HG03025 (cell line): ENCODE results near the gene CLTB.
"Not testable (repeated sequence)": the region's sequence is repeated elsewhere in the genome, so short reads cannot be mapped to it uniquely, and the experiment has no call there.

Experiments used
- ATAC-seq: cut with Tn5 transposase; IDR thresholded peaks from one replicate; pipeline ENCODE4 v1.9.1; 2021; ENCODE audit warnings: mild to moderate bottlenecking, moderate library complexity; ENCODE audit not compliant: unreplicated experiment, low FRiP score

Gene CLTB, protein sequence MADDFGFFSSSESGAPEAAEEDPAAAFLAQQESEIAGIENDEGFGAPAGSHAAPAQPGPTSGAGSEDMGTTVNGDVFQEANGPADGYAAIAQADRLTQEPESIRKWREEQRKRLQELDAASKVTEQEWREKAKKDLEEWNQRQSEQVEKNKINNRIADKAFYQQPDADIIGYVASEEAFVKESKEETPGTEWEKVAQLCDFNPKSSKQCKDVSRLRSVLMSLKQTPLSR

DNA sequence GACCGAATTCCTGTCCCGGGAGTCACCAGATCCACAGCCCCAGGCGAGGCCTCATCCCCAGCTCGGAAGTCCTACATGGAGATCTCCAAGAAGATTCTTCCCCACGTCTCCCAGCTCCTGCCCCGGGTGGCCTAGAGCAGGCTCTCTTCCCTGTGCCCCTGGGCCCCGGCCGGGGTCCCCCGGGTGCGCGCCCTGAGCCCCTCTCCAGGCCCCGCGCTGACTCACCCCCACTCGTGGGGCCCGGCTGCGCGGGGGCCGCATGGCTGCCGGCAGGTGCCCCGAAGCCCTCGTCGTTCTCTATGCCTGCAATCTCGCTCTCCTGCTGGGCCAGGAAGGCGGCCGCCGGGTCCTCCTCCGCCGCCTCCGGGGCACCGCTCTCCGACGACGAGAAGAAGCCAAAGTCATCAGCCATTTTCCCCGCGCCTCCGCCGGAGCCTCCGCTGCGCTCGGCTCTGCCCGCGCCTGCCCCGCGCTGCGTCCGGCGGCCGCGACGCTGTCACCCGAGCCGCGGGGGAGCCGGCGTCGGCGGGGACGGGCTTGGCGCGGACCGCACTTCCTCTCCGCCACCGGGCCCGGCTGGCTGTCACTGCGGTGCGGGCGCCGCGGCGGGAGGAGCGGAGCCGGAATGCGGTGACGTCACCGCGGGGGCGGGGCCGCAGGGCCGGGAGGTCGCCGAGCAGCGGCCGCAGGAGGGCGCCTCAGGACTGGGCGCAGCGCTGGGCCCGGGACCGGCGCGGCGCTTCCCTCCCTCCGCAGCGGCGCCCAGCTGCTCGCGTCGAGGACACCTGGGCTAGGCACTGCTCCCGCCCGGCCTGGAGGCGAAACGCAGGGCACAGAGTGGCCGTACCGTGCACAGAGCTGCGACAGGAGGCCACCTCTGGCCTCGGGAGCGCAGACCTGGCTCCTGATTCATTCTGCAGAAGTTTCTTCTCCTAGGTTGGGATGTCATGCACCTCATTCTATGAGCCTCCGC is at the start of gene CLTB:
Gene CLTB, minus strand, starts transcription at position 588 of the 973 bp plus-strand sequence. Its CDS starts 176 bp downstream, at position 412.
- ATAC-seq = peak; percentile 86

DNA sequence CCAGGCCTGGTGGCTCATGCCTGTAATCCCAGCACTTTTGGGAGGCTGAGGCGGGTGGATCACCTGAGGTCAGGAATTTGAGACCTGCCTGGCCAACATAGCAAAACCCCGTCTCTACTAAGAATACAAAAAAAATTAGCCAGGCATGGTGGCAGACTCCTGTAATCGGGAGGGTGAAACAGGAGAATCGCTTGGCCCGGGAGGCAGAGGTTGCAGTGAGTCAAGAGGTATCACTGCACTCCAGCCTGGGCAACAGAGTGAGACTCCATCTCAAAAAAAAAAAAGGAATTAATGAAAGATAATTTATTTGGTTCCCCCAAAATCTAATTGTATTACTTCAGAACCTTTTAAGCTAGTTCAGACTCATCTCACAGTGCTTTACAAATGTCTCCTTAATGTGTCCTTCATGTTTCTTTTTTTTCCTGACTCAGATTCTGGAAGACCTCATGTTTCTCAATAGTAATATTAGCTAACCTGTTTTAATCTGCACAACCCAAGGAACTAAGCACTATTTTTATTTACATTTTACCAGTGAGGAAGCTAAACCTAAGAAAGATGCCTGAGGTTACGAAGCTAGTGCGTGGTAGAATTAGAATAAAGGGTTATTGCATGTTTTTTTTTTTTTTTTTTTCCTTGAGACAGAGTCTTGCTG is 46.9 kb upstream of the CLTB start:
- ATAC-seq = no peak

DNA sequence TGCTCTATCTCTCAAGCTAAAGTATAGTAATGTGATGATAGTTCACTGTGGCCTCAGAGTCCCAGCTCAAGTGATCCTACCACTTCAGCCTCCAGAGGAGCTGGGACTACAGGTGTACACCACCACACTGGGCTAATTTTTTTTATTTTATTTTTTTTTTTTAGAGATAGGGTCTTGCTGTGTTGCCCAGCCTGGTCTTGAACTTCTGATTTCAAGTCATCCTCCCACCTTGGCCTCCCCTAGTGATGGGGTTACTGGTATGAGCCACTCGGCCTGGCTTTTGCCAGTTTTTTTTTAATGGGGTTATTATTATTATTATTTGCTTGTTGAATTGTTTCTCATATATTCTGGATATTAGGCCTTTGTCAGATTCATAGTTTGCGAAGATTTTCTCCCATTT is 45.0 kb upstream of the CLTB start:
- ATAC-seq = no peak

DNA sequence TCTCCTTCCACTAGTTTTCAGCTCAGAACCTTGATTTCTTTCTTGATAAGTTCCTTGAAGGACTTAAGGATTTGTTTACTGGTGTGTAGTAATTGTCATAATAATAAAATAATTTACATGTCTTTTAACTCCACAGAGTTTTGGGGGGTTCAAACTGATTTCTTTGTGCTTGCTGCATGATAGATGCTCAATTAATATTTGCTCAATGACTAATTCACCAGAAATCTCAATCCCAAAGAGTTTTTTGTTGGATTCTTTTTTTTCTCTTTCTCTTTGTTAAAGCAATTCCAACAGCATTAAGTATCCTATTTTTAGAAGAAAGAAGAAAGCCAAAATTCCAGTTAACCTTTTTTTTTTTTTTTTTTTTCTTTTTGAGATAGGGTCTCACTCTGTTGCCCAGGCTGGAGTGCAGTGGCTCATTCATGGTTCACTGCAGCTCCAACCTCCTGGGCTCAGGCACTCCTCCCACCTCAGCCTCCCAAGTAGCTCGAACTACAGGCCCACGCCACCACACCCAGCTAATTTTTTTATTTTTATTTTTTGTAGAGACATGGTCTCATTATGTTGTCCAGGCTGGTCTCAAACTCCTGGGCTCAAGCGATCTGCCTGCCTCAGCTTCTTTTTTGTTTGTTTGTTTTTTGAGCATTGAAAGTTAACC is 42.7 kb upstream of the CLTB start:
- no peak for ATAC-seq

DNA sequence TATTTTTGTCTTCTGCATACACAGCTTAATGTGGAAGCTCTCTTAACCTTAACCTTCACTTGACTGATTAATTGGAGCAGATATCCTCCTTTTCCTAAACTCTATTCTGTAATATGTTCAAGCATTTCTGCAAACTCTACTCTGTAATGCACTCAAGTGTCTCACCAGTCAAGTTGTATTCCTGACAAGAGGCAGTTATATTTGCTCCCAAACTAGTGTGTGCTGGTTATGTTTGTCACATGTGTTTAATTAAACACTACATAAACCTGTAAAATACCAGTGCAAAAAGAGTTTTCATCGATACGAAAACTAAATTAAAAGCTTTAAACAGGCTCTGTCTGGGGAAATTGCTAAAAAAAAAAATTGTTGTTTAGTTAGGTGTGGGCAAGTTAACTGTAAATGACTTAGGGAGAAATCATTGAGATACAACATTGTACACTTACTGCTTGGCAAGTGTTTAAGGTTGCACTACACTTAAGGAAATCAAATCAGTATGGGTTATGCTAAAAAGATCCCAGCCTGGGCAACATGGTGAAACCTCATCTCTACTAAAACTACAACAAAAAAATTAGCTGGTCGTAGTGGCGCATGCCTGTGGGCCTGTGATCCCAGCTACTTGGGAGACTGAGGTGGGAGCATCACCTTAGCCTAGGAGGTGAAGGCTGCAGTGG is 38.5 kb upstream of the CLTB start:
- no peak for ATAC-seq

DNA sequence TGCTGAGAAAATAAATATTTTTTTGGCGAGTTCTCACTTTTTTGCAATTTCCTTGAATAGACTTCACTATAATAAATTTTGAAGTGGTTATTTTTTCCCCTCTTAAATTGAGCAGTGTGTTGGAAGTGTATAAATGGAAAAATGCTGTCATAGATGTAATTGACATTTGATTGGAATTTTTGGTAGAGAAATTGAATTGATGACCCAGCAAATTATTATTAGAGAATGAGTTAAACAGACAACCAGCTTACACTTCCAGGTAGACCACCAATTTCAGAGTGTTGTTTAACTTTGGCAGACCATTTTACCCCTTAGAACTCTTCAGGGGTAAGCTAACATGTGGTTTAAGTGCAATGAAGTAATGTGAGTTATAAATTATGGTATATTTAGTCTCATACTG is 33.7 kb upstream of the CLTB start:
- ATAC-seq = no peak

DNA sequence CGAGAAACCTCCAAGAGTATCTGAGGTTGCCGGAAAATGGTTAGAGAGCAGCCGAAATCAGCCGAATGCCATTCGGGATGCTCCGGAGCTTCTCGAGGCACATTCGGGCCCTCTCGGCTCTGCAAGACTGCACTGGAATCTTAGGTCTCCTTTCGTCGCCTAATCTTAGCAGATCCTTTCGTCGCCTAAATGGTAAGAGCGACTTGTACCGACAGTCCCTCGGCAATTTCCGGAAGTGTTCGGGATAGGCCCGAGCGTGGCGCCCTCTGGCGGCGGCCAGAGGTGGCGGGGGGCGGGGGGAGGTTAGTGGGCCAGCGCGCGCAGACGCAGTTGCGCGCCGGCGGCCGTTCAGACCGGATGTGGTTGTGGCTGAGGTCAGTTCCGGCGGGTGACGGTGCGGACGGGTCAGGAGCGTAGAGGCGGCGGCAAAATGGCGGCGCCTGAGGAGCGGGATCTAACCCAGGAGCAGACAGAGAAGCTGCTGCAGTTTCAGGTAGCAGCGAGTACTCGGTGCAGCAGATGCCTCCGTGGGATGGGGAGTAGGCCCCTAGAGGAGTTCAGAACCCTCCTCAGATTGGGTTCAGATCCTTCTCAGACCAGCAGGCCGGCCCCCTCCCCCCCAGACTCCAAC is 31.8 kb upstream of the CLTB start, which contains the start of gene FAF2:
Gene FAF2, plus strand, starts transcription at position 408 of the 631 bp plus-strand sequence. Its CDS starts 23 bp downstream, at position 431.
- peak; percentile 92 for ATAC-seq

DNA sequence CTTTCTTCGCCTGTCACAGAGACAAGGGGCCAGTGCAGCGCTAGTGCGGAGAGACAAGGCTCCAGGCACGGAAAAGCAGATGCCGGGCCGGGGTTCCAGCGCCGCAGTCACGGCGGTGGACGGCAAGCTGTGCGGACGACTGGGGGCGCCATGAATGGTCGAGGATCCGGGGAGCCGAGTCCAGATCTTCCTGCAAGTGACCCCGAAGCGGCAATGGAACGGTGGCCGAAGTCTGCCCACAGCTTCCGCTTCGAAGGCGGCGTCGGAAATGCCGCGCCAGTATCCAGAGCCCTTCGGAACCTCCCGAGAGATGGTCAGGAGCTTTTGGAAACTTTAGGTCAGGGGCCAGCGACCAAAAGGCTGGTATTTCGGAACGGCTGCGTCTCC is 31.2 kb upstream of the CLTB start:
- peak; percentile 35 for ATAC-seq

DNA sequence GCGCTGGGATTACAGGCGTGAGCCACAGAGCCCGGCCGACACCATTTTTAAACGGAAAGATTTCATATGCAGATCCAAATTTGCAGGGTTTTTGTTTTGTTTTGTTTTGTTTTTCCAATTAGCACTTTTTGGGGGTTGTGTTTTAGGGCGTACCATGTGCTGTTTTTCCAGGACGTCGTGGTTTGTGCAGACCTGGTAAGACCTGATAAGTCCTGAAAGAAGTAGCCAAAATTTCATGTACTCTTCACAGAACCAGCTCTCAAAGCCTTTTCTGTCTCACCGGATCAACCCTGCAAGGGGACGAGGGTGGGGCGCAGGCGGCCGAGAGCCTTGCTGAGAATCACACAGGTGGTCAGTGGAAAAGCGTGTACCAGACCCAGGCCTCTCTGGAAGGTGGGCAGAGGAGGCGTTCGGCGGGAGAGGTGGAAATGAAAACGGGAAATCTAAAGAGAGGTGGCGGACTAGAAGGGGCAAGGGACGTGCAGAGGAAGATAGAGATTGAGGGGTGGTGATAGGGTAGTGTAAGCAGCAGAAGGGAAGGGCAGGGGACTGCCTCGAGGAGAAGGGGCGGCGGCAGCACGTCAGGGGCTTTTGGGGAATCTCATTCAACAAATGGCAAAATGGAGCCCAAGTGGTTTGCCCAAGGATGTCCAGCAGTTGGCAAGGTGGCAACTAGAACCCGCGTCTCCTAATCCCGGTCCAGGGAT is 30.7 kb upstream of the CLTB start:
- ATAC-seq = no peak

DNA sequence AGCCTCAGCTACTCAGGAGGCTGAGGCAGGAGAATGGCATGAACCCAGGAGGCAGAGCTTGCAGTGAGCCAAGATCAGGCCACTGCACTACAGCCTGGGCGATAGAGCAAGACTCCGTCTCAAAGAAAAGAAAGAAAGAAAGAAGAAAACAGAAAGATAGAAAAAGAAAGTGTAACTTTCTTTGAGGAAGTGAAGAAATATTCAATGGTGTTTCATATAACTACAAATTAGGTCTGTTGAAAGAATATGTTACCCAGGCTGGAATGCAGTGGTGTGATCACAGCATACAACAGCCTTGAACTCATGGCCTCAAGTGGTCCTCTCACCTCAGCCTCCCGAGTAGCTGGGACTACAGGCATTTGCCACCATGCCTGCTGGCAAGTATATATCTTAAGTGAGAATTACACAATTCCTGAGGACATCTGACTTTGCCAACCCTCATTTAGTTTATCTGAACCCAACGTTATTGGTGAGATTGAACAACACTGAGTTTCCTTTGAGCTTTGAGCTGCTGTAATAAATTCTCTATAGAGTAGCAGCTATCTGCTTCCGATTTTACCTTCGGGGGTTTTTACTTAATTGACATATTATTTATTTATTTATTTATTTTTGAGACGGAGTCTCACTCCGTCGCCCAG is 29.8 kb upstream of the CLTB start:
- no peak for ATAC-seq

DNA sequence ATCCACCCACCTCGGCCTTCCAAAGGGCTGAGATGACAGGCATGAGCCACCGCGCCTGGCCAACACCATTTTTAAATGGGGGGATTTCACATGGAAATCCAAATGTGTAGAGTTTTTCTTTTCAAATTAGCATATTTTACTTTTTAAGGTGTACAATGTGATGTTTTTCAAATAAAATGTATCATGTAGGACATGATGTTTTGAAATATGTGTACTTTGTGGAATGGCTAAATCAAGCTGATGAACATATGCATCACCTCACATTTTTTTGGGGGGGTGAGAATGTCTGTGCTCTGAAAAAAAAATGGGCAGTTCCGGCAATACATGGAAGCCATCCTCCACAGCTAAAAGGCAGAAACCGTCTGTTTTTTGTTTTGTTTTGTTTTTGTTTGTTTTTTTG is 28.4 kb upstream of the CLTB start:
- no peak for ATAC-seq

DNA sequence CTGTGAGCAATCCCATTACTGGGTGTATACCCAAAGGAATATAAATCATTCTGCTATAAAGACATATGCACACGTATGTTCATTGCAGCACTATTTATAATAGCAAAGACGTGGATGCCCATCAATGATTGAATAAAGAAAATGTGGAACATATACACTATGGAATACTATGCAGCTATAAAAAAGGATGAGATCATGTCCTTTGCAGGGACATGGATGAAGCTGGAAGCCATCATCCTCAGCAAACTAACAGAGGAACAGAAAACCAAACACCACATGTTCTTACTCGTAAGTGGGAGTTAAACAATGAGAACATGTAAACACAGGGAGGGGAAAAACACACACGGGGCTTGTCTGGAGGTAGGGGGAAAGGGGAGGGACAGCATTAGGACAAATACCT is 26.6 kb upstream of the CLTB start:
- not testable (repeated sequence) for ATAC-seq

DNA sequence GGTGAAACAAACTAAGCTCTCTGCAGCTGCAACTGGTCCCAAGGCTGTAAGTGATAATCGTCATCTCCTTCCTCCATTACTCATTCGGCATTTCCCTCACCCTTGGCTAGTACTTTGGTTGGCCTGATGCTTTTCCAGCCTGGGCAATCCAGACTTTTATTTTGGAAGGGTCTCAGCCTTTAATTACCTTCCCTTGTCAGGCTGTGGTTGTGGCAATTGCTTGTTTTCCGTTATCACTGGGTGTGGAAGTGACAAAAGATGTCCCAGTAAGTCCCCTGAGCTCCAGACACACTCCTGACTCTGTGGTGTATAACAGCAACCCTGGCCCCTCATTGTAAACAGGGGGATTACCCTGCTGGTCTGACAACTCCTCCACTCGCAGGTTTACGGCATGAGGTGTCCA is 25.6 kb upstream of the CLTB start:
- no peak for ATAC-seq

DNA sequence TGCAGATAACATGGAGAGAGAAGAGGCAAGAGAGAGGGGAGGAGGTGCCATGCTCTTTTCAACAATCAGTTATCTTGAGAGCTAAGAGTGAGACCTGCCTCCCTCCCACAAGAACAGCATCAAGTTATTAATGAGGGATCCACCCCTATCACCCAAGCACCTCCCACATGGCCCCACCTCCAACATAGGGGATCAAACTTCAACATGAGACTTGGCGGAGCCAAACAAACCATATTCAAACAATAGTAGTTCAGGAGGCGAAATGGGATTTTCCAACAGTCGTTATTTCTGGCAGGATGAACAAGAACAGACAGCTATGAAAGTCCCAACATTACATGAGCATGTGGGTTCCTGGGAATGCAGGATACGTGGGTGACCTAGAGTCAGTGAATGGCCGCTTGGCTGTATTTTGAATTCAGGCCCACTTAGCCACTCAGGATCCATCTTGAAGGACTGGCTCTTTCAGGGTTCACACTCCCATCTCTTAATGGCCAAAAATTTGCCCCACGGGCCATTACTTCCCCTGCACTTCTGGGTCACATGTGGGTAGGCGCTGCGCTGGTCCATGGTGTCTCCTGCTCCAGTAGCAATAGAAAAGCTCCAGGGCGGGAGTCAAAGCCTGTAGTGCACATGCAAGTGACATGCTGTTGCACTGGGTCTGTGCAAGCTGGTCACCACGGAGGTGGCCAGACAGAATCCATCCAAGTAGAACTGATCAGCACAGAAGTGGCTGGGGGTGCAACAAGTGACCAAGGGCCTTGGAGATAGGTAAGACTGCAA is 24.8 kb upstream of the CLTB start:
- ATAC-seq = no peak

DNA sequence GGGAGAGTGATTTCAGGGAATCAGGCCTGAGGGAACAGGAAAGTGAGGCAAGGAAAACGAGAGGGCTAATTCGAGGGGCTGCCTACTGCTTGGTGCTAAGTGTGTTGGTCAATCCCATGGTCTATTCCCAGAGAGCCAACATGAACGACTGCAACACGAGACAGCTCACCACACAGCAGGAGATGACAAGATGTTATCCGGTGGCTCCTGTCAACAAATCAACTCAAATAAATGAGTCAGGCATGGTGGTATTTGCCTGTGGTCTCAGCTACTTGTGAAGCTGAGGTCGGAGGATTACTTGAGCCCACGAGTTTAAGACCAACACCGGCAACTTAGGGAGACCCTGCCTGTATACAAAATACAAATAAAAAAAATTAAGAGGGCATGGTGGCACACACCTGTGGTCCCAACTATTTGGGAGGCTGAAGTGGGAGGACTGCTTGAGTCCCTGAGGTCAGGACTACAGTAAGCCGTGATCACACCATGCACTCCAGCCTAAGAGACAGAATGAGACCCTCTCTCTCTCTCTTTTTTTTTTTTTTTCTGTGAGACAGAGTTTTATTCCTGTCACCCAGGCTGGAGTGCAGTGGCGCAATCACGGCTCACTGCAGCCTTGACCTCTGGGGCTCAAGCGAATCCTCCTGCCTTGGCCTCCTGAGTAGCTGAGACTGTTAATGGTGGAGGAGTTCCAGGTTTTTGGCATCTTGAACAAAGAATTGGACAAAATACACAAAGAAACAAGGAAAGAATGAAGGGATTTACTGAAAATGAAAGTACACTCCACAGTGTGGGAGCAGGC is 22.8 kb upstream of the CLTB start:
- ATAC-seq = no peak

DNA sequence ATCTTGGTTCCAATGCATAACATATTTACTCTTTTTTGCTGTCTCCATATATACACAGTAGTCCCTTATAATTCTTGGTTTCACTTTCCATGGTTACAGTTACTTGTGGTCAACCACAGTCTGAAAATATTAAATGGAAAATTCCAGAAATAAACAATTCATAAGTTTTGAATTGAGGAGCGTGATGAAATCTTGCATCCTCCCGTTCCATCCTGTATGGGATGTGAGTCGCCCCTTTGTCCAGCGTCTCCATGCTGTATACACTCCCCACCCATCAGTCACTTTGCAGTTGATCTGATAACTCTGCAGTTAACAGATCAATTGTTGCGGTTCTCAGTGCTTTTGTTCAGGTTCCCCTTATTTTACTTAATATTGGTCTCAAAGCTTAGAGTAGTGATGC is 20.3 kb upstream of the CLTB start:
- ATAC-seq = no peak

DNA sequence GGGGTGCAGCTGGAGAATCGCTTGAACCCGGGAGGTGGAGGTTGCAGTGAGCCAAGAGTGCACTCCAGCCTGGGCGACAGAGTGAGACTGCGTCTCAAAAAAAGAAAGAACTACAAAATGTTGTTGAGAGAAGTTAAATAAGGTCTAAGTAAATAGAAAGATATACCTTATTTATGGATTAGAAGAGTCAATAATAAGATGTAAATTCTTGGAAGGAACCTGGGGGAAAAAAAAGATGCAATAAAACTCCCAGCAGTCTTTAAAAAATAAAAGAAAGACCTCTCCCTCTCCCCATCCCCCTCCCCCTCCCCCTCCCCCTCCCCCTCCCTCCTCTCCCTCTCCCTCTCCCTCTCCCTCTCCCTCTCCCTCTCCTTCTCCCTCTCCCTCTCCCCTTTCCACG is 16.4 kb upstream of the CLTB start:
- no peak for ATAC-seq
